C4-2B (cell line): ENCODE data around the gene NEUROD4.

Source experiments
- CTCF ChIP-seq: fragments of 450-650 bp; conservative IDR thresholded peaks from 2 replicates; pipeline ENCODE4 v1.5.1; 2017; ENCODE audit warnings: mild to moderate bottlenecking
- ZFX ChIP-seq: fragments of 450-650 bp; IDR thresholded peaks from 2 replicates; pipeline ENCODE4 v1.6.1; 2017

- TF ChIP-seq CTCF (no peak), ZFX (no peak)
These were observed 4.8 kb downstream of the NEUROD4 start for GRCh38 chr12:55024575-55024974.
